ENCODE measurements around the gene AXIN1.

AXIN1 gene

DNA sequence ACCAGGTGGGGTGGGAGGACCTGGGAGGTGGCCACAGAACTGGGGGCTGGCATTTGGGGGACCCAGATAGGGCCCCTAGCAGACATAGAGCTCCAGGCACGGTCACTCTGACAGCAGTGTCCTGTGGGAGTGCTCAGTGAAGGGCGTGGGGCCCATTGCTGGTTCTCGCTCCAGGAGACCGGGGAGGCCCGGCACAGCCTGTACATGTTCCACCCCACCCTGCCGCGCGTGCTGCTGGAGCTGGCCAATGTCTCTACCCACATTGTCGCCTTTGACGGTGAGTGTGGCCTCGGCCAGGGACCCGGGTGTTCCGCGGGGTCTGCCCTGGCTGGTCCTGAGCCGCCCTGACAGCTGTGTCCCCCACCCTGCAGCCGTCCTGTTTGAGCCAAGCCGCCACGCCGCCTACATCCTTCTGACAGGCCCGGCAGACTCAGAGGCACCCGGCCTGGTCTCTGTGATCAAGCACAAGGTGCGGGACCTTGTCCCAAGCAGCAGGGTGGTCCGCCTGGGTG is 88.0 kb downstream of the AXIN1 start:
- H3K4me3 ChIP-seq (ENCODE audit: low read depth, low read length), result no peak overlapping the region
- TF ChIP-seq, protein P1, sequence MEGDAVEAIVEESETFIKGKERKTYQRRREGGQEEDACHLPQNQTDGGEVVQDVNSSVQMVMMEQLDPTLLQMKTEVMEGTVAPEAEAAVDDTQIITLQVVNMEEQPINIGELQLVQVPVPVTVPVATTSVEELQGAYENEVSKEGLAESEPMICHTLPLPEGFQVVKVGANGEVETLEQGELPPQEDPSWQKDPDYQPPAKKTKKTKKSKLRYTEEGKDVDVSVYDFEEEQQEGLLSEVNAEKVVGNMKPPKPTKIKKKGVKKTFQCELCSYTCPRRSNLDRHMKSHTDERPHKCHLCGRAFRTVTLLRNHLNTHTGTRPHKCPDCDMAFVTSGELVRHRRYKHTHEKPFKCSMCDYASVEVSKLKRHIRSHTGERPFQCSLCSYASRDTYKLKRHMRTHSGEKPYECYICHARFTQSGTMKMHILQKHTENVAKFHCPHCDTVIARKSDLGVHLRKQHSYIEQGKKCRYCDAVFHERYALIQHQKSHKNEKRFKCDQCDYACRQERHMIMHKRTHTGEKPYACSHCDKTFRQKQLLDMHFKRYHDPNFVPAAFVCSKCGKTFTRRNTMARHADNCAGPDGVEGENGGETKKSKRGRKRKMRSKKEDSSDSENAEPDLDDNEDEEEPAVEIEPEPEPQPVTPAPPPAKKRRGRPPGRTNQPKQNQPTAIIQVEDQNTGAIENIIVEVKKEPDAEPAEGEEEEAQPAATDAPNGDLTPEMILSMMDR (conservative IDR thresholded peaks at IDR 0.05; ENCODE audit: low read depth, low read length), result no peak
- DNase-seq (ENCODE audit: low read depth), result no peak

DNA sequence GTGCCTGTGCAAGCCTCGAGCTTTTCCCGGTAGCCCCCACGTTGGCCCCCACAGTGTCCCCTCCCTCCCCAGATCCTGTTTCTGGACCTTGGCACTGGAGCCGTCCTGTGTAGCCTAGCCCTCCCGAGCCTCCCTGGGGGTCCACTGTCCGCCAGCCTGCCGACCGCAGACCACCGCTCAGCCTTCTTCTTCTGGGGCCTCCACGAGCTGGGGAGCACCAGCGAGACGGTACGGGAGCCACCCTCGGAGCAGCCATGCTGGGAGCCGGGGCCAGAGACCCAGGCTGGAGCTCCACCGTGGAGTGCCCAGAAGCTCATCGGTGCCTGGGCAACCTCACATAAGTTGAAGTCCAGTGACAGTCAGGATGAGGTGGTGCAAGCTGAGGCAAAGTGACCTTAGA is 88.6 kb downstream of the AXIN1 start:
- TF ChIP-seq, protein P1 (conservative IDR thresholded peaks at IDR 0.05; ENCODE audit: low read depth, low read length), result no peak
- no peak for DNase-seq (ENCODE audit: low read depth)
- no peak overlapping the region for H3K4me3 ChIP-seq (ENCODE audit: low read depth, low read length)

DNA sequence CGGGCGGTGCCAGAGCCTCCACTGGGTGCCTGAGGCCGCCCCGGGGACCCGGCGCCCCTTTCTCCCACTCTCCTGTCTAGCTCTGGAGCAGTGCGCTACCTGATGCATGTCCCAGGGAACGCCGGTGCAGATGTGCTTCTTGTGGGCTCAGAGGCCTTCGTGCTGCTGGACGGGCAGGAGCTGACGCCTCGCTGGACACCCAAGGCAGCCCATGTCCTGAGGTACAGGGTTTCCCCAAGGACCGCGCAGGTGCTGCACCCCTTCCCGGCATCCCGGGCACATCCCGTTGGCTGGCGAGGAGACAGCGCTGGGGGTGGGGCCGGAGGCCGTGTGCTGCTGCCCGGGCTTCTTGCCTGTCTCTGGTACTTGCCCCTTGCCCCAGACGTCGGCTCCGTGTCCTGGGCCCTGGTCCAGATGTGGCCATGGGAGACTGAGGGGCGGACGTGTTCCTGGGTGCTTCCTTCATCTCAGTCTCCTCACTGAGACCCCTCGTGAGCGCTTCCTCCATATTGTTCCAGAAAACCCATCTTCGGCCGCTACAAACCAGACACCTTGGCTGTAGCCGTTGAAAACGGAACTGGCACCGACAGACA is 89.2 kb downstream of the AXIN1 start:
- H3K4me3 ChIP-seq (ENCODE audit: low read depth, low read length), result no peak overlapping the region
- DNase-seq (ENCODE audit: low read depth), result no peak
- TF ChIP-seq, protein P1 (conservative IDR thresholded peaks at IDR 0.05; ENCODE audit: low read depth, low read length), result no peak

DNA sequence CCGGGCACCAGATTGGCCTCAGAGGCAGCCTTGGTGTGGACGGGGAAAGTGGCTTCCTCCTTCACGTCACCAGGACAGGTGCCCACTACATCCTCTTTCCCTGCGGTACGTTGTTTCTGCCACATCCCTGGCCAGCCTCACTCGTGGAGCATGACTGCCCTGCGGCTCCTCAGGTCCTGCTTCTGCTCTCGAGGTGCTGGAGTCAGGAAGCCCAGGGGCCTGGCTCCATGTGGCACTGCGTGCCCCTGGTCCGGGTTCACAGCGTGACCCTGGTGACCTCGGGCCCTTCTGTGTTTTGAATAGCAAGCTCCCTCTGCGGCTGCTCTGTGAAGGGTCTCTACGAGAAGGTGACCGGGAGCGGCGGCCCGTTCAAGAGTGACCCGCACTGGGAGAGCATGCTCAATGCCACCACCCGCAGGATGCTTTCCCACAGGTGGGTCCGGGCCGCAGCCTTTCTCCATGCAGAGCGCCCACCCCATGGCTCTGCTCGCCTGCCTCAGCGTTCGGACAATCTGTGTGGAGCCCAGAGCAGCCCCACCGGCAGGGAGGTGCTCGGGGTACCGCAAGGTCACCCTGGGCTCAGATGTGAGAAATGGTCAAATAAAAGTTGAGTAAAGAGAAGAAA is 90.3 kb downstream of the AXIN1 start:
- TF ChIP-seq, protein P1 (conservative IDR thresholded peaks at IDR 0.05; ENCODE audit: low read depth, low read length), result no peak
- DNase-seq (ENCODE audit: low read depth), result no peak
- no peak overlapping the region for H3K4me3 ChIP-seq (ENCODE audit: low read depth, low read length)

DNA sequence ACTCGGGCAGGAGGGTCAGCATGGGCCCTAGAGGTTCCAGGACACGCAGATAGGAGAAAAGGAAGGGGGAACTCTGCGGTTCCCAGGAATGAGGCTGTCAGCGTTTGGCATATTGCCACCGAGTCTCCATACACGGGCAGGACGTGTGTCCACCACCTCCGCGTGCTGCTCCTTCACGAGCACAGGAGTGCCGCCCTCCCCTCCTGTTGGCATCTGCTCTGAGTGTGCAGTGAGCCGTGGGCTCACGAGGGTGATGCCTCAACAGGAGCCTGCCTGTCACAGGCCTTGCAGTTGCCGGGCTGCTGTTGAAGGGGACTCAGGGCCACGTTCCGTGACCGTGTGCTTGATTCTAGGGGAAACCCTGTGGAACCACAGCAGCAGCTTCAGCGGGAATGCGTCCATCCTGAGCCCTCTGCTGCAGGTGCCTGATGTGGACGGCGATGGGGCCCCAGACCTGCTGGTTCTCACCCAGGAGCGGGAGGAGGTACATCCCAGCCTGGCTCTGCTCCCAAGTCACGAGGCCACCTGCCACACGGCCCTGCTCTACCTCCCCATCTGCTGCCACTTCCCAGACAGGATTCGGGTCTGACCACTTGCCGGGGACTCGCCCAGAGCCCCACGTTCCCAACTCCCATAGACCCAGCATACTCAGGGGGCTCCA is 91.4 kb downstream of the AXIN1 start:
- DNase-seq (ENCODE audit: low read depth), result no peak
- H3K4me3 ChIP-seq (ENCODE audit: low read depth, low read length), result no peak overlapping the region
- TF ChIP-seq, protein P1 (conservative IDR thresholded peaks at IDR 0.05; ENCODE audit: low read depth, low read length), result no peak

DNA sequence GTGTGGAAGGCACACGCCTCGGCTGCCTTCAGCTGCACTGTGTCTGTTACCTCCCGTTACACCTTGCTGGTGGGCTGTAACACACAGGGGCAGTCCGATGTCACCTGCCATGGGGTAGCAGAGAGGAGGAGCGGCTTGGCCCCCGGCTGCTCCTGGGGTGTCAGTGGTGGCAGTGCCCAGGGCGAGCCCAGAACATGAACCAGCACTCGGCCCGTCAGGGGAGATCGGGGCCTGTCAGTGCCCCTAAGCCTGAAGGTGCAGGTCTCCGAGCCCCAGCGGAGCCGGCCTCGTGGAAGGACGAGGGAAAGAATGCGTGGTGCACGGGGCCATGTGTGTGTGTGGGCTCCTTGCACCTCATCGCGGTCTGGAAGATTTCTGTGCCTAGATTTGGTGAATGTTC is 92.2 kb downstream of the AXIN1 start:
- DNase-seq (ENCODE audit: low read depth), result no peak
- TF ChIP-seq, protein P1 (conservative IDR thresholded peaks at IDR 0.05; ENCODE audit: low read depth, low read length), result no peak
- H3K4me3 ChIP-seq (ENCODE audit: low read depth, low read length), result no peak overlapping the region

All from choroid plexus epithelial cell (primary cell).